CD4-positive, CD25-positive, alpha-beta regulatory T cell (primary cell): ENCODE data around the gene SLC52A3. TPM values are rescaled to one million over a fixed set of nuclear protein-coding genes. Genes with fewer than 3 reads are reported as not detected.

ENCODE experiments used
- ATAC-seq, 2 donors: fragments of 150-1000 bp; cut with Tn5 transposase; one replicate each; pipeline ENCODE4 v1.10.0; 2021; ENCODE audit warnings: low read depth in 2 of 2, moderate number of reproducible peaks in 2 of 2, moderate library complexity in 1 of 2
- DNase-seq, 3 donors: peaks; one replicate each; pipeline versions ENCODE4 v3.0.0 to v3.0.0-alpha.2; 2012 to 2022; ENCODE audit warnings: mixed read lengths in 1 of 3
- H3K27ac ChIP-seq: one replicate; pipeline ENCODE4 v1.7.0; 2013; ENCODE audit warnings: mild to moderate bottlenecking, low read length; ENCODE audit not compliant: insufficient read depth, poor library complexity, severe bottlenecking
- H3K27me3 ChIP-seq: one replicate; pipeline ENCODE4 v1.7.0; 2013; ENCODE audit warnings: low read length; ENCODE audit not compliant: control insufficient read depth, insufficient read depth
- H3K36me3 ChIP-seq: one replicate; pipeline ENCODE4 v1.7.0; 2013; ENCODE audit warnings: mild to moderate bottlenecking, low read length, moderate library complexity; ENCODE audit not compliant: control insufficient read depth, insufficient read depth
- H3K4me1 ChIP-seq: 2 replicates; pipeline ENCODE4 v1.7.0; 2013; ENCODE audit warnings: mild to moderate bottlenecking, low read length; ENCODE audit not compliant: insufficient read depth, control insufficient read depth, poor library complexity, severe bottlenecking
- H3K4me3 ChIP-seq: one replicate; pipeline ENCODE4 v1.7.0; 2013; ENCODE audit warnings: low read depth, mild to moderate bottlenecking, low read length, moderate library complexity
- H3K9me3 ChIP-seq, 2 experiments: 1 replicate in 1 of 2; 2 replicates in 1 of 2; pipeline ENCODE4 v1.7.0; 2013; ENCODE audit warnings: low read length in 2 of 2, mild to moderate bottlenecking in 1 of 2, moderate library complexity in 1 of 2; ENCODE audit not compliant: control insufficient read depth in 2 of 2
- H3K27ac Mint-ChIP-seq, 3 donors: one replicate each; pipeline ENCODE4 v1.8.0; 2020 to 2022; ENCODE audit warnings: mild to moderate bottlenecking in 3 of 3, mixed read lengths in 3 of 3, moderate library complexity in 2 of 3
- H3K27me3 Mint-ChIP-seq: one replicate; pipeline ENCODE4 v1.8.0; 2022; ENCODE audit warnings: mild to moderate bottlenecking, mixed read lengths
- H3K36me3 Mint-ChIP-seq: one replicate; pipeline ENCODE4 v1.8.0; 2020; ENCODE audit warnings: mixed read lengths
- H3K4me1 Mint-ChIP-seq, 4 donors: one replicate each; pipeline ENCODE4 v1.8.0; 2020 to 2022; ENCODE audit warnings: mixed read lengths in 4 of 4, mild to moderate bottlenecking in 1 of 4
- H3K4me3 Mint-ChIP-seq, 4 donors: one replicate each; pipeline ENCODE4 v1.8.0; 2020 to 2022; ENCODE audit warnings: mild to moderate bottlenecking in 4 of 4, mixed read lengths in 4 of 4, moderate library complexity in 3 of 4
- H3K9me3 Mint-ChIP-seq, 7 donors: one replicate each; pipeline ENCODE4 v1.8.0; 2020 to 2022; ENCODE audit warnings: mixed read lengths in 7 of 7, mild to moderate bottlenecking in 3 of 7, moderate library complexity in 2 of 7
- polyA plus RNA-seq, 4 donors: library from polyadenylated mRNA; unstranded; fragments of 300-500 nt; fragmentation: Illumina TruSeq; gene quantifications; one replicate each; pipeline ENCODE4 v1.2.3, GENCODE V29; 2021
- total RNA-seq: library from RNA; stranded (reverse); gene quantifications from one replicate; pipeline ENCODE4 v1.2.3, GENCODE V29; 2022

The SLC52A3 gene
- total and polyA plus RNA-seq, 5 donors from 2014 or later: not detected

GRCh38 chr20:717271-717670 is 51.0 kb downstream of the SLC52A3 start:
- Histone ChIP-seq H3K4me1 (no peaks in the 10 kb centered on the region), H3K36me3 (no peaks in the 10 kb centered on the region), H3K9me3 (peaks cover 3 to 5% of the 10 kb centered on the region in 2 experiments), H3K4me3 (no peak overlapping the region), H3K27ac (no peak overlapping the region), H3K27me3 (peaks cover 5% of the 10 kb centered on the region)
- Mint-ChIP-seq H3K27ac (no peak overlapping the region), H3K4me3 (no peak overlapping the region), H3K27me3 (peaks cover 34% of the 10 kb centered on the region), H3K36me3 (no peaks in the 10 kb centered on the region), H3K4me1 (no peaks in the 10 kb centered on the region), H3K9me3 (peaks cover 0 to 7% (median 0%) of the 10 kb centered on the region in 7 donors)
- DNase-seq (no peak), ATAC-seq (no peak)

- Mint-ChIP-seq H3K4me1 (peaks cover 0 to under 1% (median 0%) of the 10 kb centered on the region in 4 donors), H3K27me3 (peaks cover 17% of the 10 kb centered on the region), H3K4me3 (no peak overlapping the region), H3K27ac (no peak overlapping the region), H3K9me3 (peaks cover 0 to 7% (median 0%) of the 10 kb centered on the region in 7 donors), H3K36me3 (no peaks in the 10 kb centered on the region)
- H3K4me1 ChIP-seq: no peaks in the 10 kb centered on the region
- peaks cover 3 to 5% of the 10 kb centered on the region in 2 experiments for H3K9me3 ChIP-seq
- H3K27me3 ChIP-seq: peaks cover 15% of the 10 kb centered on the region
- ATAC-seq: no peak
- H3K4me3 ChIP-seq: no peak overlapping the region
- no peaks in the 10 kb centered on the region for H3K36me3 ChIP-seq
- no peak overlapping the region for H3K27ac ChIP-seq
- DNase-seq: no peak
Measured at GRCh38 chr20:714453-714852, 53.8 kb downstream of the SLC52A3 start.

GRCh38 chr20:711576-711975 is 56.7 kb downstream of the SLC52A3 start:
- H3K27ac ChIP-seq: no peak overlapping the region
- no peak overlapping the region for H3K4me3 Mint-ChIP-seq
- H3K4me1 Mint-ChIP-seq: peaks cover 0 to 2% (median 0%) of the 10 kb centered on the region in 4 donors
- ATAC-seq (no peak), DNase-seq (no peak)
- peaks cover 0 to 10% (median 3%) of the 10 kb centered on the region in 7 donors for H3K9me3 Mint-ChIP-seq
- H3K27me3 ChIP-seq: peaks cover 20% of the 10 kb centered on the region
- H3K36me3 Mint-ChIP-seq: no peaks in the 10 kb centered on the region
- no peaks in the 10 kb centered on the region for H3K36me3 ChIP-seq
- peaks cover 5% of the 10 kb centered on the region in 2 experiments for H3K9me3 ChIP-seq
- no peaks in the 10 kb centered on the region for H3K4me1 ChIP-seq
- H3K27me3 Mint-ChIP-seq: peaks cover 27% of the 10 kb centered on the region
- H3K27ac Mint-ChIP-seq: no peak overlapping the region
- H3K4me3 ChIP-seq: no peak overlapping the region

GRCh38 chr20:710780-711450 is 57.4 kb downstream of the SLC52A3 start:
- DNase-seq (no peak), ATAC-seq (no peak)
- H3K27me3 Mint-ChIP-seq: peaks cover 27% of the 10 kb centered on the region
- no peak overlapping the region for H3K27ac ChIP-seq
- H3K27ac Mint-ChIP-seq: no peak overlapping the region
- H3K9me3 ChIP-seq: peaks cover 5% of the 10 kb centered on the region in 2 experiments
- H3K4me3 Mint-ChIP-seq: no peak overlapping the region
- peaks cover 0 to 10% (median 3%) of the 10 kb centered on the region in 7 donors for H3K9me3 Mint-ChIP-seq
- no peaks in the 10 kb centered on the region for H3K36me3 Mint-ChIP-seq
- H3K27me3 ChIP-seq: peaks cover 19% of the 10 kb centered on the region
- H3K4me3 ChIP-seq: no peak overlapping the region
- H3K4me1 Mint-ChIP-seq: peaks cover 0 to 2% (median 0%) of the 10 kb centered on the region in 4 donors
- no peaks in the 10 kb centered on the region for H3K4me1 ChIP-seq
- H3K36me3 ChIP-seq: no peaks in the 10 kb centered on the region

Other genes with a start within 250 kb of the SLC52A3 start
- 65.3 TPM for gene CSNK2A1, start 224.7 kb downstream of the SLC52A3 start, total RNA-seq
- 10 to 100 TPM; 49.6 to 57.5 (median 52.2) TPM for gene CSNK2A1, start 224.7 kb downstream of the SLC52A3 start, polyA plus RNA-seq
- gene TCF15, start 158.2 kb downstream of the SLC52A3 start, total RNA-seq: not detected
- not detected for gene TCF15, start 158.2 kb downstream of the SLC52A3 start, polyA plus RNA-seq
- gene SRXN1, start 115.3 kb downstream of the SLC52A3 start, total RNA-seq: 3.2 TPM
- 10 to 100 TPM in 3 of 4 donors, 1 to 10 TPM in 1; 7.5 to 15.1 (median 13.1) TPM for gene SRXN1, start 115.3 kb downstream of the SLC52A3 start, polyA plus RNA-seq
- gene SCRT2, start 92.7 kb downstream of the SLC52A3 start, total RNA-seq: not detected
- not detected for gene SCRT2, start 92.7 kb downstream of the SLC52A3 start, polyA plus RNA-seq
- gene FAM110A, start 65.2 kb upstream of the SLC52A3 start, total RNA-seq: 27.5 TPM
- gene FAM110A, start 65.2 kb upstream of the SLC52A3 start, polyA plus RNA-seq: 10 to 100 TPM; 24.6 to 36.5 (median 31.7) TPM
- gene ANGPT4, start 147.8 kb upstream of the SLC52A3 start, total RNA-seq: not detected
- not detected for gene ANGPT4, start 147.8 kb upstream of the SLC52A3 start, polyA plus RNA-seq
- 0.25 TPM for gene RSPO4, start 233.8 kb upstream of the SLC52A3 start, total RNA-seq
- gene RSPO4, start 233.8 kb upstream of the SLC52A3 start, polyA plus RNA-seq: not detected